ENCODE data around the gene ELL.
A peak's percentile ranks its signal among the peaks of the same experiment; 100 is the strongest.

ELL gene

GRCh38 chr19:18469069-18469846, 52.6 kb downstream of the ELL start:
- peak overlapping the region; percentile 38 for H3K27ac Mint-ChIP-seq
- peaks cover 10% of the 10 kb centered on the region for H3K4me1 Mint-ChIP-seq
- peaks cover 10% of the 10 kb centered on the region for H3K36me3 Mint-ChIP-seq
- no peaks in the 10 kb centered on the region for H3K9me3 Mint-ChIP-seq
- ATAC-seq (ENCODE audit: low read depth) (peak; percentile 72), DNase-seq (ENCODE audit: low spot score in 2 of 2) (peak; percentile 44 to 66)
- no peak overlapping the region for H3K4me3 Mint-ChIP-seq
- H3K27me3 Mint-ChIP-seq = no peaks in the 10 kb centered on the region

- H3K4me1 Mint-ChIP-seq = peaks cover 10% of the 10 kb centered on the region
These were observed 53.4 kb downstream of the ELL start for GRCh38 chr19:18468517-18468916.

GRCh38 chr19:18467978-18468377, 53.9 kb downstream of the ELL start:
- Mint-ChIP-seq H3K9me3 (no peaks in the 10 kb centered on the region), H3K36me3 (peaks cover 11% of the 10 kb centered on the region), H3K4me3 (no peak overlapping the region), H3K27me3 (no peaks in the 10 kb centered on the region), H3K27ac (peak overlapping the region; percentile 76), H3K4me1 (peaks cover 10% of the 10 kb centered on the region)
- no peak for ATAC-seq (ENCODE audit: low read depth)
- DNase-seq (ENCODE audit: low spot score in 2 of 2) = no peak

More at GRCh38 chr19:18468517-18468916, 53.4 kb downstream of the ELL start:
- Mint-ChIP-seq H3K4me3 (no peak overlapping the region), H3K9me3 (no peaks in the 10 kb centered on the region), H3K27me3 (no peaks in the 10 kb centered on the region), H3K36me3 (peaks cover 10% of the 10 kb centered on the region), H3K27ac (peak overlapping the region; percentile 76)
- DNase-seq (ENCODE audit: low spot score in 2 of 2) (no peak), ATAC-seq (ENCODE audit: low read depth) (no peak)

- Mint-ChIP-seq H3K27ac (no peak overlapping the region), H3K27me3 (no peaks in the 10 kb centered on the region), H3K9me3 (no peaks in the 10 kb centered on the region), H3K4me1 (peaks cover 15% of the 10 kb centered on the region), H3K4me3 (no peak overlapping the region), H3K36me3 (peaks cover 19% of the 10 kb centered on the region)
- no peak for ATAC-seq (ENCODE audit: low read depth)
- DNase-seq (ENCODE audit: low spot score in 2 of 2) = no peak
These were observed 55.5 kb downstream of the ELL start for GRCh38 chr19:18466354-18466753.

- H3K27ac Mint-ChIP-seq = peak overlapping the region; percentile 38
- no peaks in the 10 kb centered on the region for H3K27me3 Mint-ChIP-seq
- H3K4me1 Mint-ChIP-seq = peaks cover 15% of the 10 kb centered on the region
- ATAC-seq (ENCODE audit: low read depth) (no peak), DNase-seq (ENCODE audit: low spot score in 2 of 2) (no peak)
- peaks cover 20% of the 10 kb centered on the region for H3K36me3 Mint-ChIP-seq
- no peaks in the 10 kb centered on the region for H3K9me3 Mint-ChIP-seq
- H3K4me3 Mint-ChIP-seq = no peak overlapping the region
These were observed 55.9 kb downstream of the ELL start for GRCh38 chr19:18465964-18466339.

GRCh38 chr19:18465214-18465963, 56.5 kb downstream of the ELL start:
- DNase-seq (ENCODE audit: low spot score in 2 of 2) = no peak
- ATAC-seq (ENCODE audit: low read depth) = no peak
- no peak overlapping the region for H3K4me3 Mint-ChIP-seq
- peaks cover 22% of the 10 kb centered on the region for H3K36me3 Mint-ChIP-seq
- peaks cover 15% of the 10 kb centered on the region for H3K4me1 Mint-ChIP-seq
- no peaks in the 10 kb centered on the region for H3K9me3 Mint-ChIP-seq
- H3K27ac Mint-ChIP-seq = peak overlapping the region; percentile 38
- no peaks in the 10 kb centered on the region for H3K27me3 Mint-ChIP-seq

GRCh38 chr19:18464646-18465045, 57.2 kb downstream of the ELL start:
- Mint-ChIP-seq H3K4me3 (no peak overlapping the region), H3K27ac (no peak overlapping the region), H3K9me3 (no peaks in the 10 kb centered on the region), H3K36me3 (peaks cover 22% of the 10 kb centered on the region), H3K27me3 (no peaks in the 10 kb centered on the region), H3K4me1 (peaks cover 15% of the 10 kb centered on the region)
- ATAC-seq (ENCODE audit: low read depth) = no peak
- DNase-seq (ENCODE audit: low spot score in 2 of 2) = no peak

GRCh38 chr19:18461471-18461870, 60.4 kb downstream of the ELL start:
- Mint-ChIP-seq H3K4me3 (no peak overlapping the region), H3K27ac (peak overlapping the region; percentile 53), H3K4me1 (peaks cover 8% of the 10 kb centered on the region), H3K27me3 (no peaks in the 10 kb centered on the region), H3K9me3 (no peaks in the 10 kb centered on the region), H3K36me3 (peaks cover 23% of the 10 kb centered on the region)
- DNase-seq (ENCODE audit: low spot score in 2 of 2) (no peak), ATAC-seq (ENCODE audit: low read depth) (no peak)

GRCh38 chr19:18460900-18461299, 61.0 kb downstream of the ELL start:
- Mint-ChIP-seq H3K27me3 (no peaks in the 10 kb centered on the region), H3K27ac (no peak overlapping the region), H3K36me3 (peaks cover 26% of the 10 kb centered on the region), H3K4me1 (peaks cover 8% of the 10 kb centered on the region), H3K4me3 (no peak overlapping the region), H3K9me3 (no peaks in the 10 kb centered on the region)
- DNase-seq (ENCODE audit: low spot score in 2 of 2) = no peak
- ATAC-seq (ENCODE audit: low read depth) = no peak

- H3K27me3 Mint-ChIP-seq = no peaks in the 10 kb centered on the region
- no peak overlapping the region for H3K4me3 Mint-ChIP-seq
- H3K36me3 Mint-ChIP-seq = peaks cover 23% of the 10 kb centered on the region
These were observed 64.2 kb downstream of the ELL start for GRCh38 chr19:18457483-18458331.

GRCh38 chr19:18456974-18457373, 64.9 kb downstream of the ELL start:
- no peaks in the 10 kb centered on the region for H3K9me3 Mint-ChIP-seq
- ATAC-seq (ENCODE audit: low read depth) (no peak), DNase-seq (ENCODE audit: low spot score in 2 of 2) (no peak)
- peaks cover 3% of the 10 kb centered on the region for H3K4me1 Mint-ChIP-seq
- H3K4me3 Mint-ChIP-seq = no peak overlapping the region
- no peak overlapping the region for H3K27ac Mint-ChIP-seq
- H3K36me3 Mint-ChIP-seq = peaks cover 22% of the 10 kb centered on the region
- no peaks in the 10 kb centered on the region for H3K27me3 Mint-ChIP-seq

More at GRCh38 chr19:18457483-18458331, 64.2 kb downstream of the ELL start:
- Mint-ChIP-seq H3K27ac (no peak overlapping the region), H3K9me3 (no peaks in the 10 kb centered on the region), H3K4me1 (peaks cover 5% of the 10 kb centered on the region)
- DNase-seq (ENCODE audit: low spot score in 2 of 2) (no peak), ATAC-seq (ENCODE audit: low read depth) (no peak)

GRCh38 chr19:18456279-18456678, 65.6 kb downstream of the ELL start:
- ATAC-seq (ENCODE audit: low read depth) = no peak

GRCh38 chr19:18453269-18454024, 68.4 kb downstream of the ELL start:
- ATAC-seq (ENCODE audit: low read depth) (no peak), DNase-seq (ENCODE audit: low spot score in 2 of 2) (no peak)
- Mint-ChIP-seq H3K36me3 (peaks cover 20% of the 10 kb centered on the region), H3K27me3 (no peaks in the 10 kb centered on the region), H3K4me1 (peaks cover 3% of the 10 kb centered on the region), H3K9me3 (no peaks in the 10 kb centered on the region), H3K27ac (no peak overlapping the region), H3K4me3 (no peak overlapping the region)

More at GRCh38 chr19:18456279-18456678, 65.6 kb downstream of the ELL start:
- Mint-ChIP-seq H3K9me3 (no peaks in the 10 kb centered on the region), H3K27me3 (no peaks in the 10 kb centered on the region), H3K27ac (no peak overlapping the region), H3K4me1 (no peaks in the 10 kb centered on the region), H3K4me3 (no peak overlapping the region), H3K36me3 (peaks cover 16% of the 10 kb centered on the region)
- DNase-seq (ENCODE audit: low spot score in 2 of 2) = no peak

Data from memory B cell (primary cell).